ENCODE data around the gene DIO3.

The DIO3 gene

DNA sequence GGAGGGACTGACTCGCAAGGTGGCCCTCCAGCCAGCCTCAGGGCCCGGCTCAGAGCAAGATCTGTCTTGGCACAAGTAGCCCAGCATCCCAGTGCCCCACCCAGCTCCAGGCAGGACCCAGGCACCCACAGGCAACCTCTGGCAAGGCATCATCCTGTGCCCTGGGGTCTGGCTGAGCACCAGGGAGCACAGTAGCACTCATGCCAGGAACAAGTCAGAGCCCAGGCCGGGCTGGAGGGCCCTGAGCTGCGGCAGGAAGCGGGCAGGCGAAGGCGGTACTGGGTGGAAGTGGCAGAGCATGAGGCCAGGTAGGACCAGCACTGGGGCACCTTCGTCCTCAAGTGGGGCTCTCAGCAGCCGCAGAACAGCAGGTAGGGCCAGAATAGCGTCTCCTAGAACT, 5.2 kb upstream of the DIO3 start:
- Mint-ChIP-seq H3K4me3 (no peak overlapping the region), H3K27ac (no peak overlapping the region), H3K36me3 (ENCODE audit: low read depth) (no peaks in the 10 kb centered on the region), H3K4me1 (no peaks in the 10 kb centered on the region), H3K9me3 (no peaks in the 10 kb centered on the region), H3K27me3 (ENCODE audit: low read depth, poor library complexity) (peaks cover 49% of the 10 kb centered on the region)
- TF ChIP-seq, protein P1, sequence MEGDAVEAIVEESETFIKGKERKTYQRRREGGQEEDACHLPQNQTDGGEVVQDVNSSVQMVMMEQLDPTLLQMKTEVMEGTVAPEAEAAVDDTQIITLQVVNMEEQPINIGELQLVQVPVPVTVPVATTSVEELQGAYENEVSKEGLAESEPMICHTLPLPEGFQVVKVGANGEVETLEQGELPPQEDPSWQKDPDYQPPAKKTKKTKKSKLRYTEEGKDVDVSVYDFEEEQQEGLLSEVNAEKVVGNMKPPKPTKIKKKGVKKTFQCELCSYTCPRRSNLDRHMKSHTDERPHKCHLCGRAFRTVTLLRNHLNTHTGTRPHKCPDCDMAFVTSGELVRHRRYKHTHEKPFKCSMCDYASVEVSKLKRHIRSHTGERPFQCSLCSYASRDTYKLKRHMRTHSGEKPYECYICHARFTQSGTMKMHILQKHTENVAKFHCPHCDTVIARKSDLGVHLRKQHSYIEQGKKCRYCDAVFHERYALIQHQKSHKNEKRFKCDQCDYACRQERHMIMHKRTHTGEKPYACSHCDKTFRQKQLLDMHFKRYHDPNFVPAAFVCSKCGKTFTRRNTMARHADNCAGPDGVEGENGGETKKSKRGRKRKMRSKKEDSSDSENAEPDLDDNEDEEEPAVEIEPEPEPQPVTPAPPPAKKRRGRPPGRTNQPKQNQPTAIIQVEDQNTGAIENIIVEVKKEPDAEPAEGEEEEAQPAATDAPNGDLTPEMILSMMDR (IDR thresholded peaks at IDR 0.05): no peak
- no peak for DNase-seq

DNA sequence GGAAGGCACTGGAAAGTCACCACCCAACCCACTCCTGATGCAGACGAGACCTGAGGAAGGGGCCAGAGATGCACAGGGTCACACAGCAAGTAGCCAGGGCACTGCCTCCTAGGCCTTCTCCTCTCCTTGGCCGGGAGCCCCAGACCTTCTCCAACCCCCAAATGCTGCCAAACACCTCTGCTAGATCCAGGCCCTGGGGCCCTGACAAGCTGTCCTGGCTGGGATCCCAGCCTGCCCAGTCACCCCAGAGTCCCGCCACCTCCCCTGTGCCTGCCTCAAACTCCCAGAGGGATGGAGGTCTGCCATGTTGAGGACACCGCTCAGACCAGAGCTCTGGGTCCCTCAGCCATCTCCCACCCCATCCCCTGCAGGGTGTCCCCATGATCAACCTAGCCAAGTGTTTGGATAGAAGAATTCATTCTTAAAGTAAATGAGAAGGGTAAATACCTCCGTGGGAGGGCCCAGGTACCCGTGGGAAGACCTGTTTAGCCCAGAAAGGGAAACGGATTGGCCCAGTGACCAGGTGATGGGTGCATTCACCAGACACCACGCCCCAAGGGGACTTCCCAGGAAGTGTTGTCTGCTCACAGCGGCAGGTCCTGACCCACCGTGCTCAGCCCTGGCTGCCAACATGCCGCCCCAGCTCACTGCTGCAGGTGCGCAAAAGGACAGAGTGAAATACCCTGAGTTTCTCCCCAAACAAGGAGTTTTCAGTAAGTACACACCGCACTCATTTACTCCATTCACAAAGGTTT, 4.6 kb upstream of the DIO3 start:
- peaks cover 3% of the 10 kb centered on the region for H3K9me3 Mint-ChIP-seq
- H3K4me3 Mint-ChIP-seq: no peak overlapping the region
- no peak overlapping the region for H3K27ac Mint-ChIP-seq
- no peaks in the 10 kb centered on the region for H3K4me1 Mint-ChIP-seq
- no peaks in the 10 kb centered on the region for H3K36me3 Mint-ChIP-seq (ENCODE audit: low read depth)
- H3K27me3 Mint-ChIP-seq (ENCODE audit: low read depth, poor library complexity): peaks cover 49% of the 10 kb centered on the region
- DNase-seq: no peak
- TF ChIP-seq, protein P1 (IDR thresholded peaks at IDR 0.05): no peak

DNA sequence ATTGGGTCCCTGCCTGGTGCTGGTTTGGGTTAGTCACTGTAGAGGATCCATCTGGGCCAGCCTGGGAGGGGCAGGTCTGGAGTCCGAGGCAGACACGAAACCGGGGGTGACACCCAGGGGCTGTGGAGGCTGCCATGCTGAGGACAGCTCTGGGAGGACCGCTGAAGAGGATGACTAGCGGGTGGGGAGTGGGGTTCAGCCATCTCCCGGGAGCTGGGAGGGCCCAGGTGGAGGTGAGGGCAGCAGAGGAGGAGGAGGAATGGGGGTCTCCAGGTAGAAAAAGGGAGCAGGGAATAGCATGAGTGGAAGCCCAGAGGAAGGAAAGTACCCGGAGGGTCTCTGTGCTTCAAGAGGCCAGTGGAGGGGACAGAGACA, 4.0 kb upstream of the DIO3 start:
- no peak for DNase-seq
- Mint-ChIP-seq H3K27me3 (ENCODE audit: low read depth, poor library complexity) (peaks cover 54% of the 10 kb centered on the region), H3K4me3 (no peak overlapping the region), H3K27ac (no peak overlapping the region), H3K9me3 (peaks cover 9% of the 10 kb centered on the region), H3K4me1 (no peaks in the 10 kb centered on the region), H3K36me3 (ENCODE audit: low read depth) (no peaks in the 10 kb centered on the region)
- TF ChIP-seq, protein P1 (IDR thresholded peaks at IDR 0.05): no peak

DNA sequence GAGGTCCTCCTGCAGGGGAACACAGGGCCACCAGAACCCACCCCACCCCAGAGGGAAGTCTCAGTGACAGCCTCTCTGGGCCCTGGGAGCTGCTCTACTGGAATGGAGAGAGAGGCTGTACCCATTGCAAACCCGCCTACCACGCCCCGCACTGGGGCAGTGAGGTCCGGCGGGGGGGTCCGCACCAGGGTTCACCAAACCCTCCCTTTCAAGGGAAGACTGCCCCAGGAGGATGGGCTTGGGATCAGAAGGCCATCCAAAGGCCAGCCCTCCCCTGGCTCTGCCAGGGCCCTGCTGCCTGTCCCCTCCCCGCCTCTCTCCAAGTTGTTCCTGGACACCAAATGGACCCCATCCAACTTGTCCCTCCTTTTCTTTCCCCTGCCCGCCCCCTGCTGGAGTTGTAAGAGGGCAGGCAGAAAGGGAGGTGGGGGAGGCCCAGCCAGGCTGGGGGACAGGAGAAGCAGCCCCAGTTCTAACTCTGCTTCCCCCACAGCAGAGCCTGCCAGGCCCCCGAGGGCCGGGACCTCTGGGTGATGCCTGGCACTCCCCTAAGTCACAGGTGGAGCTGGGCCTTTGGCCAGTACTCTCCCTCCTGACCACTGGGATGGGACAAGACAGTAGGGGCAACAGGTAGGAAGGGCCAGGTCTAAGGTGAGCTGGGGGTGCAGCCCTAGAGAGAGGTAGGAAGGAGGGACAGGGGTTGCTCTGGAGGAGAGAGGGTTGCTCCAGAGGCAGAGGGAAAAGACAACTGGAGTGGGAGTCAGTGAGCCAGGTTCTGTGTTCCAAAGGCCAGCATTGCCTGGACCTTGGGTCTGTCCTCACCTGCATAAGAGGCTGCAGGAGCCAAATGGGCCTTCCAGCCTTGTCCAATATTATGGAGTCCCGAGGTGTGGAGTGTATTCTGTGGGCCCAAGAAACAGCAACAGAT, 3.2 kb upstream of the DIO3 start:
- H3K9me3 Mint-ChIP-seq: peaks cover 16% of the 10 kb centered on the region

DNA sequence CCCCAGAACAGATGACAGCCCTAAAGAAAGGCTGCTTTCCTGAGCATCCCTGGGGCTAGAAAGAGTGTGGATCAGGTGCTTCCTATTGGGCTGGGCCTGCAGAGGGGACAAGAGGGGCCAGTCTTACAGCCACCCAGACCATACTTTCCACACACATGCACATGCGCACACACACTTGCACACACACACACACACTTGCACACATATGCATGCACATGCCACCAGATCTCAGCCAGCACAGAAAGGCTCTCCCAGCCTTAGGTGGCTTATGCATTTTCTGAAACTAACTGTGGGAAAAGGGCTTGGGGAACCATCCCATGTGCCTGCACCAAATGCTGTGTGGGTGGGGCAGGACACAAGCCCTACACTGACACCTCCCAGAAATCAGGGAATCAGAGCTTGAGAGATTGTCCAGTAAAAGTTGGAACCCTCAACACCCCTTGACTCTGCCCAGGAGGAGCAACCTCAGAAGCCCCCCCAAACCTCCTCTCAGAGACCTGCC, 2.5 kb upstream of the DIO3 start:
- Mint-ChIP-seq H3K9me3 (peaks cover 19% of the 10 kb centered on the region), H3K4me1 (peaks cover 12% of the 10 kb centered on the region), H3K27me3 (ENCODE audit: low read depth, poor library complexity) (peaks cover 69% of the 10 kb centered on the region), H3K27ac (no peak overlapping the region), H3K36me3 (ENCODE audit: low read depth) (no peaks in the 10 kb centered on the region), H3K4me3 (no peak overlapping the region)
- no peak for DNase-seq
- TF ChIP-seq, protein P1 (IDR thresholded peaks at IDR 0.05): no peak

More for the DNA sequence above, 3.2 kb upstream of the DIO3 start:
- Mint-ChIP-seq H3K27ac (no peak overlapping the region), H3K27me3 (ENCODE audit: low read depth, poor library complexity) (peaks cover 62% of the 10 kb centered on the region), H3K4me1 (peaks cover 7% of the 10 kb centered on the region), H3K4me3 (no peak overlapping the region), H3K36me3 (ENCODE audit: low read depth) (no peaks in the 10 kb centered on the region)
- DNase-seq: no peak
- TF ChIP-seq, protein P1 (IDR thresholded peaks at IDR 0.05): no peak
